Ishikawa (cell line): ENCODE measurements around the gene SIX1.

Source experiments
- CEBPB ChIP-seq: IDR thresholded peaks from 2 replicates; pipeline ENCODE4 v1.6.1; 2012
- CREB1 ChIP-seq: IDR thresholded peaks from 2 replicates; pipeline ENCODE4 v1.6.1; 2012; ENCODE audit warnings: low read depth
- EGR1 ChIP-seq: IDR thresholded peaks from 2 replicates; pipeline ENCODE4 v1.6.1; 2012
- EP300 ChIP-seq: IDR thresholded peaks from 2 replicates; pipeline ENCODE4 v1.6.1; 2012; ENCODE audit warnings: borderline replicate concordance
- FOXM1 ChIP-seq: IDR thresholded peaks from 2 replicates; pipeline ENCODE4 v1.6.1; 2012; ENCODE audit warnings: low read depth, borderline replicate concordance
- MAX ChIP-seq: IDR thresholded peaks from 2 replicates; pipeline ENCODE4 v1.6.1; 2012
- NFIC ChIP-seq: IDR thresholded peaks from 2 replicates; pipeline ENCODE4 v1.6.1; 2012
- RAD21 ChIP-seq: IDR thresholded peaks from 2 replicates; pipeline ENCODE4 v1.6.1; 2012; ENCODE audit warnings: low read depth
- REST ChIP-seq: IDR thresholded peaks from 2 replicates; pipeline ENCODE4 v1.6.1; 2012; ENCODE audit warnings: low read depth, mild to moderate bottlenecking
- TAF1 ChIP-seq: IDR thresholded peaks from 2 replicates; pipeline ENCODE4 v1.6.1; 2012; ENCODE audit warnings: low read depth, mild to moderate bottlenecking
- TCF12 ChIP-seq: IDR thresholded peaks from 2 replicates; pipeline ENCODE4 v1.6.1; 2012; ENCODE audit warnings: low read depth
- TEAD4 ChIP-seq: IDR thresholded peaks from 2 replicates; pipeline ENCODE4 v1.6.1; 2012
- USF1 ChIP-seq: IDR thresholded peaks from 2 replicates; pipeline ENCODE4 v1.6.1; 2012
- YY1 ChIP-seq: IDR thresholded peaks from 2 replicates; pipeline ENCODE4 v1.6.1; 2012; ENCODE audit warnings: low read depth
- ZBTB7A ChIP-seq: IDR thresholded peaks from 2 replicates; pipeline ENCODE4 v1.6.1; 2012; ENCODE audit warnings: low read depth

Gene SIX1

GRCh38 chr14:60684203-60684602 lies 34.9 kb upstream of the SIX1 start:
- TF ChIP-seq ZBTB7A (no peak), CEBPB (no peak), CREB1 (no peak), TAF1 (no peak), TEAD4 (no peak), NFIC (no peak), EP300 (no peak), YY1 (no peak), EGR1 (no peak), MAX (no peak), REST (no peak), TCF12 (no peak), USF1 (no peak), RAD21 (no peak), FOXM1 (no peak)

GRCh38 chr14:60681271-60681670 lies 32.0 kb upstream of the SIX1 start:
- no peak for TF ChIP-seq CEBPB
- no peak for TF ChIP-seq USF1
- no peak for TF ChIP-seq MAX
- no peak for TF ChIP-seq EP300
- no peak for TF ChIP-seq YY1
- no peak for TF ChIP-seq TCF12
- TF ChIP-seq NFIC, result no peak
- TF ChIP-seq EGR1, result no peak
- TF ChIP-seq REST, result no peak
- no peak for TF ChIP-seq RAD21
- no peak for TF ChIP-seq FOXM1
- TF ChIP-seq ZBTB7A, result no peak
- no peak for TF ChIP-seq TEAD4
- TF ChIP-seq CREB1, result no peak
- no peak for TF ChIP-seq TAF1

- no peak for TF ChIP-seq RAD21
- TF ChIP-seq TCF12, result no peak
- TF ChIP-seq TAF1, result no peak
- no peak for TF ChIP-seq USF1
- TF ChIP-seq TEAD4, result no peak
- TF ChIP-seq YY1, result no peak
- TF ChIP-seq CREB1, result no peak
- TF ChIP-seq REST, result no peak
- no peak for TF ChIP-seq FOXM1
- no peak for TF ChIP-seq ZBTB7A
- no peak for TF ChIP-seq CEBPB
- TF ChIP-seq EP300, result no peak
- no peak for TF ChIP-seq MAX
- TF ChIP-seq NFIC, result no peak
- TF ChIP-seq EGR1, result no peak
Observed at GRCh38 chr14:60680511-60680910, 31.2 kb upstream of the SIX1 start.
